NCI-H82 treated with DMSO at 0.1 percent for 48 hours (cell line): ENCODE measurements around the gene RBM34.
"Not testable (repeated sequence)": the region's sequence is repeated elsewhere in the genome, so short reads cannot be mapped to it uniquely, and the experiment has no call there.

Experiments used
- DNase-seq: peaks from one replicate; lab custom pipeline; 2025; ENCODE audit not compliant: unreplicated experiment; lab: John Stamatoyannopoulos, UW

Gene RBM34

GRCh38 chr1:235160957-235161684, at the start of gene RBM34:
TSS of gene RBM34 (minus strand) at chr1:235161250. CDS start at chr1:235161226, 24 bp downstream.
- peak; percentile 92 for DNase-seq

GRCh38 chr1:235207209-235207565, 46.1 kb upstream of the RBM34 start:
- DNase-seq, result no peak

- no peak for DNase-seq
Measured at GRCh38 chr1:235206533-235207208, 45.6 kb upstream of the RBM34 start.

GRCh38 chr1:235205687-235206086, 44.6 kb upstream of the RBM34 start:
- no peak for DNase-seq

- no peak for DNase-seq
Measured at GRCh38 chr1:235203428-235203827, 42.4 kb upstream of the RBM34 start.

- DNase-seq, result not testable (repeated sequence)
Measured at GRCh38 chr1:235202447-235202846, 41.4 kb upstream of the RBM34 start.

- no peak for DNase-seq
Measured at GRCh38 chr1:235199441-235199840, 38.4 kb upstream of the RBM34 start.

- no peak for DNase-seq
Measured at GRCh38 chr1:235190431-235190830, 29.4 kb upstream of the RBM34 start.

- peak; percentile 57 for DNase-seq
Measured at GRCh38 chr1:235187316-235187715, 26.3 kb upstream of the RBM34 start.

- DNase-seq, result no peak
Measured at GRCh38 chr1:235181561-235182245, 20.7 kb upstream of the RBM34 start.

- DNase-seq, result no peak
Measured at GRCh38 chr1:235180916-235181460, 19.9 kb upstream of the RBM34 start.

- DNase-seq, result no peak
Measured at GRCh38 chr1:235176486-235176885, 15.4 kb upstream of the RBM34 start.

GRCh38 chr1:235169986-235170385, 8.9 kb upstream of the RBM34 start:
- DNase-seq, result no peak

GRCh38 chr1:235168375-235168774, 7.3 kb upstream of the RBM34 start:
- no peak for DNase-seq

GRCh38 chr1:235161685-235162327, 756 bp upstream of the RBM34 start:
- no peak for DNase-seq

- no peak for DNase-seq
Measured at GRCh38 chr1:235160383-235160956, 580 bp downstream of the RBM34 start.

GRCh38 chr1:235159930-235160329, 1.1 kb downstream of the RBM34 start:
- not testable (repeated sequence) for DNase-seq

- not testable (repeated sequence) for DNase-seq
Measured at GRCh38 chr1:235159284-235159683, 1.8 kb downstream of the RBM34 start.

GRCh38 chr1:235158680-235159079, 2.4 kb downstream of the RBM34 start:
- DNase-seq, result no peak

- no peak for DNase-seq
Measured at GRCh38 chr1:235157150-235157549, 3.9 kb downstream of the RBM34 start.

GRCh38 chr1:235156740-235157139, 4.3 kb downstream of the RBM34 start:
- no peak for DNase-seq
